Stomach (tissue), 9 donors: Measurements from ENCODE around the gene PPT2. TPM values are rescaled to one million over a fixed set of nuclear protein-coding genes. Genes with fewer than 3 reads are reported as not detected.

ENCODE experiments used
- DNase-seq, 2 donors: peaks; one replicate each; pipeline versions ENCODE4 v3.0.0 to v3.0.0-alpha.2; 2013 to 2019
- H3K27ac ChIP-seq, 5 donors: fragments of 200-600 bp in 4 of 5; sonication (generic) in 4 of 5; one replicate each; pipeline ENCODE4 v1.5.1; 2013 to 2019; ENCODE audit warnings: mild to moderate bottlenecking in 1 of 5, moderate library complexity in 1 of 5
- H3K27me3 ChIP-seq, 3 donors: fragments of 200-600 bp; sonication (generic); one replicate each; pipeline ENCODE4 v1.5.1; 2017 to 2019; ENCODE audit warnings: mixed run types in 1 of 3
- H3K36me3 ChIP-seq, 4 donors: fragments of 200-600 bp; sonication (generic); 1 replicate in 3 of 4; 2 replicates in 1 of 4; pipeline ENCODE4 v1.5.1; 2016 to 2019
- H3K4me1 ChIP-seq, 4 donors: fragments of 200-600 bp; sonication (generic); one replicate each; pipeline ENCODE4 v1.5.1; 2016 to 2019
- H3K4me3 ChIP-seq, 4 donors: fragments of 200-600 bp; sonication (generic) in 3 of 4; one replicate each; pipeline ENCODE4 v1.5.1; 2016 to 2019; ENCODE audit warnings: mild to moderate bottlenecking in 1 of 4
- H3K9me3 ChIP-seq, 4 donors: fragments of 200-600 bp; sonication (generic); one replicate each; pipeline ENCODE4 v1.5.1; 2016 to 2019
- CTCF ChIP-seq, 7 experiments: fragments of 450-650 bp in 4 of 7; fragments of 200-600 bp in 3 of 7; sonication (generic) in 3 of 7; IDR thresholded peaks; one replicate each; pipeline ENCODE4 v1.5.1; 2016 to 2019; ENCODE audit warnings: antibody characterized with exemption in 7 of 7, control low read depth in 2 of 7, mild to moderate bottlenecking in 1 of 7
- EP300 ChIP-seq: sonication (generic); formaldehyde crosslinking; IDR thresholded peaks from one replicate; pipeline ENCODE4 v1.6.1; 2017; ENCODE audit warnings: antibody characterized with exemption
- POLR2A ChIP-seq, 4 donors: fragments of 450-650 bp; IDR thresholded peaks; one replicate each; pipeline ENCODE4 v1.6.1; 2016; ENCODE audit warnings: antibody characterized with exemption in 4 of 4, control low read depth in 2 of 4, mild to moderate bottlenecking in 1 of 4, moderate library complexity in 1 of 4
- POLR2AphosphoS5 ChIP-seq, 3 donors: sonication (generic); formaldehyde crosslinking; IDR thresholded peaks; one replicate each; pipeline ENCODE4 v1.6.1; 2016; ENCODE audit warnings: antibody characterized with exemption in 3 of 3
- WGBS, 5 donors: extraction: QIAGEN DNeasy Blood & Tissue Kit in 3 of 5; methylation state at CpG; one replicate each; pipeline versions ENCODE4 v1.1.5 to v1.1.7; 2013 to 2018; 5-methylcytosine and 5-hydroxymethylcytosine counted together
- intact Hi-C: fragments of 100-400 bp; cut with DNase I; formaldehyde crosslinking; loops from one replicate; pipeline ENCODE4 v1.15.1; 2023; ENCODE audit warnings: low total_unique reads
- polyA plus RNA-seq, 3 donors: library from polyadenylated mRNA; stranded (reverse); fragments of 200-250 nt; gene quantifications; one replicate each; pipeline ENCODE4 v1.2.3, GENCODE V29; 2013
- total RNA-seq, 5 donors: library from RNA; depleted of rRNA; stranded (reverse); fragments of >200 nt; gene quantifications; one replicate each; pipeline versions ENCODE4 v1.1.0 to v1.2.3, GENCODE V29; 2014 to 2016
- donor health status: healthy with polysubstance abuse.
- donor health status: Bipolar disorder and iron deficiency.
- donor health status: healthy.

The PPT2 gene
- total and polyA plus RNA-seq, 8 donors, result 5.8 to 73.0 (median 10.7) TPM

GRCh38 chr6:32174416-32174815 is 20.5 kb downstream of the PPT2 start:
- peaks cover 18 to 20% (median 19%) of the 10 kb centered on the region in 4 donors for H3K36me3 ChIP-seq
- H3K4me3 ChIP-seq, result no peak overlapping the region
- H3K27ac ChIP-seq, result peak overlapping the region in 1 of 5 donors; percentile 100
- no peak for DNase-seq
- intact Hi-C loops, result no loop called here
- H3K27me3 ChIP-seq, result no peaks in the 10 kb centered on the region
- WGBS, 5 donors, result 76 to 94% (median 86%) methylated on average over 1 of the region's 1 CpG
- TF ChIP-seq EP300, result no peak
- no peak for TF ChIP-seq POLR2A (IDR thresholded peaks at IDR 0.05)
- no peak for TF ChIP-seq CTCF (IDR thresholded peaks at IDR 0.05)
- no peak for TF ChIP-seq POLR2AphosphoS5 (IDR thresholded peaks at IDR 0.05)
- H3K9me3 ChIP-seq, result no peaks in the 10 kb centered on the region
- peaks cover 47 to 71% (median 55%) of the 10 kb centered on the region in 4 donors for H3K4me1 ChIP-seq

GRCh38 chr6:32175322-32175710 is 21.4 kb downstream of the PPT2 start:
- H3K27me3 ChIP-seq, result no peaks in the 10 kb centered on the region
- peak overlapping the region; percentile 86 to 98 (median 88) for H3K4me3 ChIP-seq
- H3K9me3 ChIP-seq, result no peaks in the 10 kb centered on the region
- peak overlapping the region; percentile 91 to 100 (median 92) for H3K27ac ChIP-seq
- DNase-seq, result no peak
- 5 to 19% (median 12%) methylated on average over 2 of the region's 2 CpGs for WGBS, 5 donors
- H3K36me3 ChIP-seq, result peaks cover 16 to 18% (median 17%) of the 10 kb centered on the region in 4 donors
- H3K4me1 ChIP-seq, result peaks cover 47 to 71% (median 56%) of the 10 kb centered on the region in 4 donors
- TF ChIP-seq POLR2AphosphoS5 (IDR thresholded peaks at IDR 0.05) (no peak), POLR2A (IDR thresholded peaks at IDR 0.05) (no peak), CTCF (IDR thresholded peaks at IDR 0.05) (no peak), EP300 (no peak)
- intact Hi-C loops, result no loop called here

GRCh38 chr6:32175711-32176475 is 22.0 kb downstream of the PPT2 start, which contains the start of gene AGPAT1:
Gene AGPAT1 (minus strand): TSS chr6:32176084. CDS start chr6:32171496, 4,588 bp downstream.
- no peaks in the 10 kb centered on the region for H3K9me3 ChIP-seq
- peak within 1 kb of the TSS; percentile 86 to 98 (median 88) for H3K4me3 ChIP-seq
- peak within 1 kb of the TSS; percentile 91 to 100 (median 92) for H3K27ac ChIP-seq
- 0 to 1% (median 0%) methylated on average over 24 to 27 of the region's 27 CpGs for WGBS, 5 donors
- intact Hi-C loops, result no loop called here
- peaks cover 47 to 74% (median 59%) of the 10 kb centered on the region in 4 donors for H3K4me1 ChIP-seq
- H3K27me3 ChIP-seq, result no peaks in the 10 kb centered on the region
- H3K36me3 ChIP-seq, result peaks cover 15 to 18% (median 17%) of the 10 kb centered on the region in 4 donors
- DNase-seq, result peak; percentile 98 to 99
- TF ChIP-seq CTCF (IDR thresholded peaks at IDR 0.05) (no peak), POLR2A (IDR thresholded peaks at IDR 0.05) (peak in 1 of 4 donors; percentile 27), POLR2AphosphoS5 (IDR thresholded peaks at IDR 0.05) (peak; percentile 46 to 76 (median 47)), EP300 (no peak)

- TF ChIP-seq POLR2AphosphoS5 (IDR thresholded peaks at IDR 0.05), result peak; percentile 8 to 29 (median 24)
- no peak for TF ChIP-seq CTCF (IDR thresholded peaks at IDR 0.05)
- no peaks in the 10 kb centered on the region for H3K9me3 ChIP-seq
- H3K27ac ChIP-seq, result peak overlapping the region; percentile 91 to 100 (median 92)
- peaks cover 51 to 81% (median 64%) of the 10 kb centered on the region in 4 donors for H3K4me1 ChIP-seq
- intact Hi-C loops, result no loop called here
- WGBS, 5 donors, result 16 to 32% (median 18%) methylated on average over 5 of the region's 5 CpGs
- H3K36me3 ChIP-seq, result peaks cover 18 to 21% (median 20%) of the 10 kb centered on the region in 4 donors
- peak overlapping the region; percentile 86 to 98 (median 88) for H3K4me3 ChIP-seq
- no peak for DNase-seq
- H3K27me3 ChIP-seq, result no peaks in the 10 kb centered on the region
These were observed 22.7 kb downstream of the PPT2 start for GRCh38 chr6:32176476-32177182.
